ENCODE measurements around the gene PIK3C2G. TPM values are rescaled to one million over a fixed set of nuclear protein-coding genes. Genes with fewer than 3 reads are reported as not detected.
A peak's percentile ranks its signal among the peaks of the same experiment; 100 is the strongest.
"Not testable (repeated sequence)": the region's sequence is repeated elsewhere in the genome, so short reads cannot be mapped to it uniquely, and the experiment has no call there.

The PIK3C2G gene
- total RNA-seq, 1 experiment from 2014 or later = not detected

DNA sequence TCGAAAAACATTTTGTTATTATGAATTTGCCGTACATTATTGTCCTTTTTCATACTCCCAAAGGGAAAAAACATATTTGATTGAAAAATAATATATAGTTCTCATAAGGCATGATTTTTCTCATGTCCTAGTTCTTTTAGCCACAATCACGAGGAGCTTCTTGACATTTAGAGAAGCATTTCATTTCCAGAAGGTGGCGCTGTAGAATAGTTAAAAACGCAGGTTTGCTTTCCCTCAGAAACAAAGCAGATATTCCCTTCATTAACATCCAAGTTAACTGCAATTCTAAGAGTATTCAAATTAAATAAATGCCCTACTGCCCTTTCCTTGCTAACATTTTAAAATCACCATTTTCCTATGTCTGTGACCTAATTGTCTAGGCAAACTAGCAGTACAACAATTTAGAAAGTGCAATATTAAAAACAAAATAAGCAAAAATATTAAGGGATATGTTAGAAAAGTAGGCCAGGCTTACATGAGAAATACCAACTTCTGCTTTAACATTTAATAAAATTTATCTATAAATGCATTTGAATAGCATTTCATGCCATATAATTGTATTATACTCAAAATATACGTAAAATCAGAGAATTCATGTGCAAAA, 10.9 kb upstream of the PIK3C2G start:
- BruUV-seq (replicated peaks) = no TSS peak
- TF ChIP-seq, protein P1, sequence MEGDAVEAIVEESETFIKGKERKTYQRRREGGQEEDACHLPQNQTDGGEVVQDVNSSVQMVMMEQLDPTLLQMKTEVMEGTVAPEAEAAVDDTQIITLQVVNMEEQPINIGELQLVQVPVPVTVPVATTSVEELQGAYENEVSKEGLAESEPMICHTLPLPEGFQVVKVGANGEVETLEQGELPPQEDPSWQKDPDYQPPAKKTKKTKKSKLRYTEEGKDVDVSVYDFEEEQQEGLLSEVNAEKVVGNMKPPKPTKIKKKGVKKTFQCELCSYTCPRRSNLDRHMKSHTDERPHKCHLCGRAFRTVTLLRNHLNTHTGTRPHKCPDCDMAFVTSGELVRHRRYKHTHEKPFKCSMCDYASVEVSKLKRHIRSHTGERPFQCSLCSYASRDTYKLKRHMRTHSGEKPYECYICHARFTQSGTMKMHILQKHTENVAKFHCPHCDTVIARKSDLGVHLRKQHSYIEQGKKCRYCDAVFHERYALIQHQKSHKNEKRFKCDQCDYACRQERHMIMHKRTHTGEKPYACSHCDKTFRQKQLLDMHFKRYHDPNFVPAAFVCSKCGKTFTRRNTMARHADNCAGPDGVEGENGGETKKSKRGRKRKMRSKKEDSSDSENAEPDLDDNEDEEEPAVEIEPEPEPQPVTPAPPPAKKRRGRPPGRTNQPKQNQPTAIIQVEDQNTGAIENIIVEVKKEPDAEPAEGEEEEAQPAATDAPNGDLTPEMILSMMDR (conservative IDR thresholded peaks at IDR 0.05; ENCODE audit: low read depth, low read length) = peak; percentile 79
- TF ChIP-seq EZH2 (IDR thresholded peaks at IDR 0.05; ENCODE audit: borderline replicate concordance, low read depth, low read length, poor library complexity, severe bottlenecking) = no peak
- ChIA-PET POLR2A (ENCODE audit: low non-redundant PET) (no interaction called here), CTCF (interaction anchor here (0.8 to 0.9 kb wide), 2 partner anchors 610 to 936 kb away, joined by 3 read pairs; no protein-coding TSS in a partner anchor)
- Histone ChIP-seq H3K27me3 (replicated peaks; ENCODE audit: insufficient read depth, low read depth, low read length, poor library complexity) (no peaks in the 10 kb centered on the region), H3K9me3 (ENCODE audit: low read depth, low read length, poor library complexity, severe bottlenecking) (no peaks in the 10 kb centered on the region), H3K4me1 (ENCODE audit: insufficient read depth, low read length, poor library complexity, severe bottlenecking) (peaks cover 2% of the 10 kb centered on the region), H3K27ac (ENCODE audit: low read depth, low read length, poor library complexity, severe bottlenecking) (no peak overlapping the region), H3K36me3 (ENCODE audit: insufficient read depth, low read length, poor library complexity, severe bottlenecking) (no peaks in the 10 kb centered on the region), H3K4me3 (ENCODE audit: low read depth, low read length, poor library complexity, severe bottlenecking) (no peak overlapping the region)
- peak; percentile 79 for DNase-seq (ENCODE audit: low spot score)
- intact Hi-C loops (cut with micrococcal nuclease; ENCODE audit: unreplicated experiment) = loop anchor here (2.0 to 5.0 kb wide), 2 partner anchors 70 to 937 kb away; no protein-coding TSS in a partner anchor

DNA sequence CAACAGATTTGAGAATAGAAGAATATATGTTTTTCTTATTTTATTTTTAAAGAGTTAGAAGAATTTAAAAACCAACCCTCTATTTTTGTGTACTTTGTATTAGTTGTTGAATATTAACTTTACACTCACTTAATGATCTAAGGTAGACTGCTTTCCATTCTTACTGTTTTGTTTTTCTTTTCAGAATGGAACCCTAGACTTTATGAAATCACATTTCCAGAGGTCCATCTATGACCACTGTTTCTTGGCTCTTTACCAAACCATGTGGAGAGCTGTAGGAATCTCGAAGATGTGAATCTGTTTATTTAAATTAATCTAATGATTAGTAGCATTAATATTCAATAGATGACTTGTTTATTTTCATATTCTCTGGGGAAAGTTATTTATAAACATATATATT, 7.2 kb upstream of the PIK3C2G start:
- Histone ChIP-seq H3K27ac (ENCODE audit: low read depth, low read length, poor library complexity, severe bottlenecking) (no peak overlapping the region), H3K36me3 (ENCODE audit: insufficient read depth, low read length, poor library complexity, severe bottlenecking) (no peaks in the 10 kb centered on the region), H3K27me3 (replicated peaks; ENCODE audit: insufficient read depth, low read depth, low read length, poor library complexity) (no peaks in the 10 kb centered on the region), H3K9me3 (ENCODE audit: low read depth, low read length, poor library complexity, severe bottlenecking) (no peaks in the 10 kb centered on the region), H3K4me3 (ENCODE audit: low read depth, low read length, poor library complexity, severe bottlenecking) (no peak overlapping the region), H3K4me1 (ENCODE audit: insufficient read depth, low read length, poor library complexity, severe bottlenecking) (peaks cover 2% of the 10 kb centered on the region)
- intact Hi-C loops (cut with micrococcal nuclease; ENCODE audit: unreplicated experiment) = loop anchor here (5.0 kb wide), 1 partner anchor 933 kb away; no protein-coding TSS in a partner anchor
- POLR2A ChIA-PET (ENCODE audit: low non-redundant PET) = no interaction called here
- CTCF ChIA-PET = no interaction called here
- no TSS peak for BruUV-seq (replicated peaks)
- no peak for TF ChIP-seq EZH2 (IDR thresholded peaks at IDR 0.05; ENCODE audit: borderline replicate concordance, low read depth, low read length, poor library complexity, severe bottlenecking)
- TF ChIP-seq, protein P1 (conservative IDR thresholded peaks at IDR 0.05; ENCODE audit: low read depth, low read length) = no peak
- DNase-seq (ENCODE audit: low spot score) = no peak

DNA sequence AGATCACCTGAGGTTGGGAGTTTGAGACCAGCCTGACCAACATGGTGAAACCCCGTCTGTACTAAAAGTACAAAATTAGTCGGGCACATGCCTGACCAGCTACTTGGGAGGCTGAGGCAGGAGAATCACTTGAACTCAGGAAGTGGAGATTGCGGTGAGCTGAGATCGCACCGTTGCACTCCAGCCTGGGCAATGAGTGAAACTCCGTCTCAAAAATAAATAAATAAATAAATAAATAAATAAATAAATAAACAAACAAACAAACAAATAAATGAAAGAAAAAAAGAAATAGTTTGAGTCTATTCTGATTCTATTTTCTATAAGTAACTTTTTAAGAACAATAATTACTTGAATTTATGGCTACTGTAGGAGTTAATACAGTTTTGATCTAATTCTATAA, 6.3 kb upstream of the PIK3C2G start:
- H3K9me3 ChIP-seq (ENCODE audit: low read depth, low read length, poor library complexity, severe bottlenecking); H3K4me1 ChIP-seq (ENCODE audit: insufficient read depth, low read length, poor library complexity, severe bottlenecking); POLR2A ChIA-PET (ENCODE audit: low non-redundant PET); BruUV-seq (replicated peaks); H3K36me3 ChIP-seq (ENCODE audit: insufficient read depth, low read length, poor library complexity, severe bottlenecking); intact Hi-C loops (cut with micrococcal nuclease; ENCODE audit: unreplicated experiment); CTCF ChIA-PET; H3K27me3 ChIP-seq (replicated peaks; ENCODE audit: insufficient read depth, low read depth, low read length, poor library complexity); H3K4me3 ChIP-seq (ENCODE audit: low read depth, low read length, poor library complexity, severe bottlenecking); H3K27ac ChIP-seq (ENCODE audit: low read depth, low read length, poor library complexity, severe bottlenecking); DNase-seq (ENCODE audit: low spot score): not testable (repeated sequence)

DNA sequence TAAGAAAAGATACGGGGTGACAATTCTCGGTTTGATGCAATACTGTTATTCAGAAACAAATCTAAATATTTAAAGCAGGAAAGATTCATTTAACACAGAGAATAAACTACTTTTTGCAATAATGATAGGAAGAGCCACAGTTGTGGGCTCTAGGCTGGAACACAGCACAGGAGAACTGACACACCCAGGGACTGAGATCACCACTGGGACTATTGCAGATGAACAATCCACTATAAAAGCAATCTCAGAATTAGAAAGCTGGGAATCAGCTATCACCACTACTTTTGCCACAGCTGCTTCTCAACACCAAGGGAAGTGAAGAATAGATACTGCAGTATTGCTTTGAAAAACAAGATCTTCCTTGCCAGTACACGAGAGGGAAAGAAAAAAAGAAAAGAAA, 4.1 kb upstream of the PIK3C2G start:
- intact Hi-C loops (cut with micrococcal nuclease; ENCODE audit: unreplicated experiment) = no loop called here
- no peaks in the 10 kb centered on the region for H3K36me3 ChIP-seq (ENCODE audit: insufficient read depth, low read length, poor library complexity, severe bottlenecking)
- no peak overlapping the region for H3K4me3 ChIP-seq (ENCODE audit: low read depth, low read length, poor library complexity, severe bottlenecking)
- no peak for DNase-seq (ENCODE audit: low spot score)
- ChIA-PET CTCF (no interaction called here), POLR2A (ENCODE audit: low non-redundant PET) (no interaction called here)
- peaks cover 2% of the 10 kb centered on the region for H3K4me1 ChIP-seq (ENCODE audit: insufficient read depth, low read length, poor library complexity, severe bottlenecking)
- no peak overlapping the region for H3K27ac ChIP-seq (ENCODE audit: low read depth, low read length, poor library complexity, severe bottlenecking)
- no peaks in the 10 kb centered on the region for H3K27me3 ChIP-seq (replicated peaks; ENCODE audit: insufficient read depth, low read depth, low read length, poor library complexity)
- TF ChIP-seq, protein P1 (conservative IDR thresholded peaks at IDR 0.05; ENCODE audit: low read depth, low read length) = no peak
- no TSS peak for BruUV-seq (replicated peaks)
- H3K9me3 ChIP-seq (ENCODE audit: low read depth, low read length, poor library complexity, severe bottlenecking) = no peaks in the 10 kb centered on the region

All from A673 (cell line).